Neural cell (in vitro differentiated cells): Measurements from ENCODE around the gene SDC4. TPM values are rescaled to one million over a fixed set of nuclear protein-coding genes. Genes with fewer than 3 reads are reported as not detected.

ENCODE experiments used
- H2AFZ ChIP-seq: fragments of 200-600, 300-800 bp; sonication (generic), shearing (Covaris generic); 2 replicates; pipeline ENCODE4 v1.6.0; 2014; ENCODE audit warnings: low read depth, mild to moderate bottlenecking, antibody characterized with exemption, low read length, moderate library complexity
- H3F3A ChIP-seq: fragments of 200-600 bp; shearing (Covaris generic); 2 replicates; pipeline ENCODE4 v1.6.1; 2016; ENCODE audit warnings: mild to moderate bottlenecking, moderate library complexity, mixed read lengths, antibody characterized with exemption, low read length; ENCODE audit not compliant: insufficient read depth, poor library complexity, severe bottlenecking
- H3K27ac ChIP-seq: fragments of 200-600, 300-800 bp; sonication (generic), shearing (Covaris generic); 2 replicates; pipeline ENCODE4 v1.5.1; 2014; ENCODE audit warnings: mild to moderate bottlenecking, low read length, moderate library complexity
- H3K27me3 ChIP-seq: fragments of 300-800, 200-600 bp; sonication (generic), shearing (Covaris generic); 2 replicates; pipeline ENCODE4 v1.6.0; 2014; ENCODE audit warnings: mild to moderate bottlenecking, low read depth, low read length, moderate library complexity; ENCODE audit not compliant: insufficient read depth
- H3K36me3 ChIP-seq: fragments of 300-800, 200-600 bp; sonication (generic), shearing (Covaris generic); 2 replicates; pipeline ENCODE4 v1.5.1; 2014; ENCODE audit warnings: mild to moderate bottlenecking, antibody characterized with exemption, low read length, moderate library complexity; ENCODE audit not compliant: insufficient read depth
- H3K4me2 ChIP-seq: fragments of 300-800, 200-600 bp; sonication (generic), shearing (Covaris generic); 2 replicates; pipeline ENCODE4 v1.6.0; 2014; ENCODE audit warnings: mild to moderate bottlenecking, low read length
- H3K4me3 ChIP-seq: fragments of 300-800, 200-600 bp; sonication (generic), shearing (Covaris generic); 2 replicates; pipeline ENCODE4 v1.5.1; 2014; ENCODE audit warnings: mild to moderate bottlenecking, low read length, moderate library complexity
- H3K79me2 ChIP-seq: fragments of 200-600 bp; shearing (Covaris generic); replicated peaks from 2 replicates; pipeline ENCODE4 v1.6.0; 2014; ENCODE audit warnings: mild to moderate bottlenecking, low read length, moderate library complexity; ENCODE audit not compliant: insufficient read depth
- H3K9ac ChIP-seq: fragments of 300-800, 200-600 bp; sonication (generic), shearing (Covaris generic); 2 replicates; pipeline ENCODE4 v1.6.1; 2016; ENCODE audit warnings: mild to moderate bottlenecking, low read length, mixed read lengths
- H3K9me2 ChIP-seq: fragments of 200-600 bp; shearing (Covaris generic); 2 replicates; pipeline ENCODE4 v1.6.1; 2016; ENCODE audit warnings: mild to moderate bottlenecking, low read length, mixed read lengths; ENCODE audit not compliant: insufficient read depth
- H3K9me3 ChIP-seq: fragments of 200-600, 300-800 bp; sonication (generic), shearing (Covaris generic); 2 replicates; pipeline ENCODE4 v1.6.1; 2016; ENCODE audit warnings: mild to moderate bottlenecking, mixed run types, low read length, moderate library complexity, mixed read lengths
- H4K20me1 ChIP-seq: fragments of 200-600 bp; shearing (Covaris generic); 2 replicates; pipeline ENCODE4 v1.6.1; 2016; ENCODE audit warnings: mild to moderate bottlenecking, mixed run types; ENCODE audit not compliant: insufficient read depth
- CTCF ChIP-seq: fragments of 450-650 bp; IDR thresholded peaks from 2 replicates; pipeline ENCODE4 v1.5.1; 2014; ENCODE audit warnings: antibody characterized with exemption, mild to moderate bottlenecking, moderate library complexity; ENCODE audit not compliant: poor library complexity, severe bottlenecking
- EZH2 ChIP-seq: fragments of 200-600, 300-800 bp; shearing (Covaris generic), sonication (generic); IDR thresholded peaks from 2 replicates; pipeline ENCODE4 v1.6.1; 2014; ENCODE audit warnings: antibody characterized with exemption, low read length, borderline replicate concordance, mild to moderate bottlenecking; ENCODE audit not compliant: insufficient read depth, poor library complexity, severe bottlenecking
- MXI1 ChIP-seq: fragments of 450-650 bp; conservative IDR thresholded peaks from 2 replicates; pipeline ENCODE4 v1.6.1; 2014; ENCODE audit warnings: antibody characterized with exemption, mild to moderate bottlenecking; ENCODE audit not compliant: poor library complexity, severe bottlenecking
- POLR2AphosphoS5 ChIP-seq: IDR thresholded peaks from 2 replicates; pipeline ENCODE4 v1.6.1; 2012
- RAD21 ChIP-seq: fragments of 450-650 bp; conservative IDR thresholded peaks from 2 replicates; pipeline ENCODE4 v1.6.1; 2014; ENCODE audit warnings: antibody characterized with exemption, mild to moderate bottlenecking, moderate library complexity
- REST ChIP-seq: IDR thresholded peaks from 2 replicates; pipeline ENCODE4 v1.6.1; 2012; ENCODE audit warnings: borderline replicate concordance
- SMC3 ChIP-seq: fragments of 450-650 bp; conservative IDR thresholded peaks from 2 replicates; pipeline ENCODE4 v1.6.1; 2014; ENCODE audit warnings: antibody characterized with exemption, mild to moderate bottlenecking, moderate library complexity; ENCODE audit not compliant: poor library complexity
- TAF1 ChIP-seq: IDR thresholded peaks from 2 replicates; pipeline ENCODE4 v1.6.1; 2012; ENCODE audit warnings: low read depth
- polyA plus RNA-seq: library from polyadenylated mRNA; depleted of rRNA; stranded (reverse); fragments of >200 nt; gene quantifications from 2 replicates; pipeline ENCODE4 v1.2.3, GENCODE V29; 2014

SDC4 gene
- polyA plus RNA-seq, 1 donor from 2014 or later = not detected

- Histone ChIP-seq H3K9me2 (no peaks in the 10 kb centered on the region), H4K20me1 (no peaks in the 10 kb centered on the region), H3K79me2 (no peaks in the 10 kb centered on the region), H3F3A (no peaks in the 10 kb centered on the region), H3K27me3 (no peaks in the 10 kb centered on the region), H3K36me3 (no peaks in the 10 kb centered on the region), H3K4me3 (no peak overlapping the region), H3K9me3 (no peaks in the 10 kb centered on the region), H2AFZ (no peak overlapping the region), H3K4me2 (no peak overlapping the region), H3K9ac (no peak overlapping the region), H3K27ac (no peak overlapping the region)
- TF ChIP-seq CTCF = no peak
- TF ChIP-seq TAF1 = no peak
- no peak for TF ChIP-seq MXI1
- no peak for TF ChIP-seq POLR2AphosphoS5
- no peak for TF ChIP-seq SMC3
- no peak for TF ChIP-seq EZH2
- no peak for TF ChIP-seq REST
Measured at GRCh38 chr20:45307076-45307640, 41.1 kb downstream of the SDC4 start.

DNA sequence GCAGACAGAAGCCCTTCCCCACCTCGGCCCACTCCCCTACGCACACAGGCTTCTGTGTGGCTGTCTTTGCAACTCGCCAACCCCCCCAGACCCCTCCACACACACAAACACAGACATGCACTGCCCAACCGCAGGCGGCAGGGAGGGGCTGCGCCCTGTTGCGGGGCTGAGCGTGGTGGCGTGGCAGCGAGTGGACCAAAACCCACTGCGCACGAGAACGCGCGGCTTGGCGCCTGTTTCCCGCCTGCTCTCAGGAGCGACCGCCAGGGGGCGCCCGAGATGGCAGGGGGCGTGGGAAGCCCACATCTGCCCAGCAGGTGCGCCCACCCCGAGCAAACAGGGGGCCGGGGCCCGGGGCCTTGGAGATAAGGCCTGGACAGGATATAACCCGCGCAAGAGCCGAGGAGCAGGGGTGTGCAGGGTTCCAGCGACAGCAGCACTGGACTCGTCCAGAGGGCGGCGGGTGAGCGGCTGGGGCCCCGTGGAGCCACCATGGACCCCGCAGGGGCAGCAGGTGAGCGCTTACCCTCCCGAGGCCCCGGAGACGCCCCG lies 41.7 kb downstream of the SDC4 start, which contains the start of gene RBPJL:
TSS of gene RBPJL (plus strand) at position 410 of the 552 bp plus-strand sequence. CDS start at position 493, 83 bp downstream.
- H3K9me2 ChIP-seq = no peaks in the 10 kb centered on the region
- no peak within 1 kb of the TSS for H2AFZ ChIP-seq
- H4K20me1 ChIP-seq = no peaks in the 10 kb centered on the region
- no peaks in the 10 kb centered on the region for H3F3A ChIP-seq
- TF ChIP-seq EZH2 (no peak), RAD21 (no peak), CTCF (peak; percentile 31)
- no peaks in the 10 kb centered on the region for H3K79me2 ChIP-seq
- H3K27ac ChIP-seq = no peak within 1 kb of the TSS
- no peaks in the 10 kb centered on the region for H3K27me3 ChIP-seq
- H3K9me3 ChIP-seq = no peaks in the 10 kb centered on the region
- H3K36me3 ChIP-seq = no peaks in the 10 kb centered on the region
- H3K4me3 ChIP-seq = no peak within 1 kb of the TSS
- no peak within 1 kb of the TSS for H3K9ac ChIP-seq
- no peak within 1 kb of the TSS for H3K4me2 ChIP-seq
